ENCODE measurements around the gene MYH9. TPM values are rescaled to one million over a fixed set of nuclear protein-coding genes. Genes with fewer than 3 reads are reported as not detected.

MYH9 gene
- total RNA-seq, 1 donor from 2014 or later, result 32.2 TPM

DNA sequence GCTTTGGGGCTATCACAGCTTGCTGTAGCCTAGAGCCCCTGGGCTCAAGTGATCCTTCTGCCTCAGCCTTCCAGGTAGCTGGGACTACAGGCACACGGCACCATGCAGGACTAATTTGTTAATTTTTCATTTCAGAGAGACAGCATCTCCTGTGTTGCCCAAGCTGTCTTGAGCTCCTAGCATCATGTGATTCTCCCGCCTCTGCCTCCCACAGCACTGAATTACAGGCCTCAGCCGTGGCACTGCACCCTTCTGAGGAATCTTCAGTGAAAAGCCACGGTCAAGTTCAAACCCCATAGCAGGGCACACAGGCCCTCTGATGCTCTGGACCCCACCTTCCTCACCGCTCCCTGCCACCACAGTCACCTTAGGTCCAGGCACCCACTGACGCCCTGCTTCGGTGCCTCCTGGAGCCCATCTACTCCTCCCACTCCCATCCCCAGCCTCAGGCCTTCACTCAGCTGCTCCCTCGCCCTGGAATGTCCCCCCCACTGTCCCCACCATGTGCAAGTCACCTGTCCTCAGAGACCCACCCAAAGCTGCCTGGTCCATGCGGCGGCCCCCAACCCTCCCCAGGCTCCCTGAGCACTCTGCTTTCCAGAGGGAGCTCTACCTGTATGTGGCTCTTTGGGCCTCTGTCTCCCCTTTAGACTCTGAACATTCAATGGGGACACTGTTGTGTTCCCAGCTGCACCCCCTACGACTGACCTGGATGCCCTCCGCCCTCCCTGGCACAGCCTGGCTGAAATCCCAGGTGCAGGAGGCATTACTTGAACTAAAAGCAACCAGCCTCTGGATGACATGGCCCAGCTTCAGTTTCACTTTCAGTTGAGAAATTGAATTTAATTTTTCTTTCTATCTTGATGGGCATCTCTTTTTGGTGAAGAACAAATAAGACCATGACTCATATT is 150.1 kb downstream of the MYH9 start:
- FAIRE-seq (no peak), DNase-seq (ENCODE audit: low spot score in 2 of 2) (no peak)

DNA sequence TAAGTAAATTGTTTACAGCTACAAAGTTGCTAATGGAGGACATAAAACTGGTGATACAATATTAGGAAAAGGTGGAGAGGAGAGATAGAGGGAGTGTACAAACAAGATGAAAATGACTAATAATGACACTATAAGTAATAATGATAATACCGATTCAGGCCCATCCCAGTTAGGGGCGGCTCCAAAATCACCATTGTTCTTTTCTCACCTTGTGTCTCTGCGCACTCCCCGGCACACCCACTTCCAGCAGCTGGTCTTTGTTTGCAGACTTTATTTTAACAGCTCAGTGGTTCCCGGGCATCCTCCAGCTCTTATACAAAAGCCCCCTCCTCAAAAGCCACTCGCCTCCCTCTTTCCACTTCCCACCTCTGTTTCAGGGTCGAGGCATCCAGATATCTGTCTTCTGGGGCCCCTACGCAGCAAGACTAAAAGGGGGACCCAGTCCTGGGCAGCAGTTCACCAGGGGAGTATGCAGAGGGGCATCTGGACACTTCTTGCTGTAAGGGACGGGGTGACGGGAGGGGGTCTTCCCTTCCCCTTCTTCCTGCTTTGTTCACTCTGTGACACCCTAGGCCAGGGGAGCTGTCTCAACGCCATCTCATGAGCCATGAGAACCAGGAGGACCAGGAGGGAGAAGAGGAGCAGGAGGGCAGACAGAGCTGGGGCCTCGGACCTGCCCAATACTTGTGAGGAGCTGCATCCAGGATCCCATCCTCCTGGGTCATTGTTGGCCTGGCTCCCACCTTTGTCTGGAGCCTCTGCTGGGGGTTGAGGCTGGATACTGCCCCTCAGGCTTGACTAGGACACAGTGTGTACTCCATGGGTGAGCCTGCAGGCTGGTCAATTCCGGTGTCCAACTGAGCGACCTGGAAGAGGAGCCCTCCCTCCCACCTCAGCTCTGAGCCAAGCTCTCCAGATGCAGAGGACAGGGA is 151.1 kb downstream of the MYH9 start:
- no peak for DNase-seq (ENCODE audit: low spot score in 2 of 2)
- FAIRE-seq, result no peak

DNA sequence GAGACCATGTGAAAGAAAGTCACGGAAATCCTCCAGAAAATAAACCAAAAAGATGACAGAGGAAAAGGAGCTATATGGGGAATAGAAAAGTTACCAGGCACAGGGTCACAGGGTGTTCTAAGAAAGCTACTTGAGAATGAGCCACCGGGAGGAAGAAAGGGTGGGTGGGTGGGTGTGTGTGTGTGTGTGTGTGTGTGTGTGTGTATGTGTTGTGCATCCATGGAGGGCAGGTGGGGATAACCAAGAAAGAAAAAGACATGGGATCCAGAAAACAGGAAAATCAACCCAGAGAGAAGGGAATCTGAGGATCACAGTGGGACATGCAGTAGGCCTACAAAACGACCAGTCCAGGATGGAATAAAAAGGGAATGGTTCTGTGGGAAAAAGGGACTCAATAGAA is 152.2 kb downstream of the MYH9 start:
- no peak for FAIRE-seq
- DNase-seq (ENCODE audit: low spot score in 2 of 2), result no peak

DNA sequence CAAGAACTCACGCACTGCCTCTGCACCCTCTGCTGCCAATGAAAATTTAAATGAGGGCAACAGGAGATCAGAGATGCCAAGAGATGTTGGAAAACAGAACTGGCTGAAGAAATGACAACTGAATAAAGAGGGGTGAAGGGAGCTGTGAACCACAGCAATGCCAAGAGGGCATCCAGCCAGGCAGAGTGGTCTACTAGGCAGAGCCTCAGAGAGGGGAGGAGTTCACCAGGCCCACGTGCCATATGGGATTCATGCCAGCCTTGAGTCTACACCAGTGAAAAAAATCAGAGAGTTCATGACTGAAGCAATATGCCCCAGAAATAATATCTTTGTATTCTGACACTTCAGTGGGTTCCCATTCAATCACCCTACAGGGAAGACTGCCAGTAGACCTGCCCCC is 152.8 kb downstream of the MYH9 start:
- FAIRE-seq, result no peak
- DNase-seq (ENCODE audit: low spot score in 2 of 2), result no peak

DNA sequence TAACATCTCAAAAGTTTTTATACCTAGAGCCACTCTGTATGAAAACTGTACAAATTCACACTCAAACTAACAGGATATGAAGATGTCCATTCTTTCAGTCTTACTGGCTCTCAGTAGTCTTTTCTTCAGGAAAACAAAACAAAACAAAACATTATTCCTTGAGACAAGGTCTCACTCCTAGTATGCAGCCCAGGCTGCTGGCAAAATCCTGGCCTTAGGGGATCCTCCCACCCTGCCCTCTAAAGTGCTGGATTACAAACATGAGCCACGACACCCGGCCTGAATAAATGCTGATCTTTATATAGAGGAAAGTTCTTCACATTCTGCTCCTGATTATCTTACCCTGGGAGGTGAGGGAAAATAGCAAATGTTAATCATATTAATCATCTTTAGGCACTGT is 153.6 kb downstream of the MYH9 start:
- DNase-seq (ENCODE audit: low spot score in 2 of 2) (no peak), FAIRE-seq (no peak)

DNA sequence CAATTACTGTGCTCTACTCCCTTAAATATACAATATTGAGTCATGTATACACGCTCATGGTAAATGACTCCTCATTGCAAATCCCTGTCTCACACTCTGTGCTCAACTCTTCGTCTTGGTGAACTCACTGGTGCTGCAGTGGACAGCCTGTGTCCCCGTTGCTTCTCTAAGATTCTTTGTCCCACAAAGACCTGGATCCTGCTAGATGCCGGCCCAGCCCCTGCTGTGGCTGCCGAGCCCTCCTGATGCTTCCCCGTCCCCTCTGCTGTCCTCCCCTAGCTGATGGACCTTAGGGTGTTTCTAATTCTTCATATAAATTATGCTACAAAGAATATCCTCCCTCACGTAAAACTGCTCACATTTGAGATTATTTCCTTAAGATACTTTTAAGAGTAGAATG is 154.0 kb downstream of the MYH9 start:
- FAIRE-seq (no peak), DNase-seq (ENCODE audit: low spot score in 2 of 2) (no peak)

DNA sequence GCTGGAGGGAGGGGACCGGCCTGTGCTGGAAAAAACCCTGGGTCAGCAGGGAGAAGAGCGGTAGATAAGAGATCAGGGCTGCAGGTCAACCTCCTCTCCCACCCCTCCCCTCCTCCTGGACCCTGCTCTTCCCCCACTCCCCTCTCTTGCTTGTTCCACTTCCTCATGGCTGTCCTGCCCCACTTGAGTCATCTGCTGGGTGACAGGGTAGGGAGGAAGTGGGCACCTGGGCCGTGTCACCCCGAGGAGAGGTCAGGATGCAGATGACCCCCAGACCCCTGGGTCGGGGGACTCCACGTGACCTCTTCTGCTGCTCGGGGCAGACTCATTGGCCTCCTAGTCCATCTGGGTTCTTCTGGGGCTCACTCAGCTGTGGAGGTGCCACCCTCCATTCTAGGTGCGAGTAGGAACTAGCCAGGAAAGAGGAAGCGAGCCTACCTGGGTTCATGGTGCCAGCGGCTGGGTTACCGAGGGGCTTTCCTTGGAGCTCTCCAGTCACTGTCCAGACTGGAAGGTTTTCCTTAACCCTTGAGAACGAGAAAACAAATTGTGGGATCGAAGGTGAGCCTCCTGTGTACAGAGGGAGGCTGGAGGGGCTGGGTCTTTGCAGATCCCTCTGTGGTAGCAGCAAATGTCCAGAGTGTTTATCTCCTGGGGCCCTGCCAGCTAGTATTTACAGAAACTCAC is 154.9 kb downstream of the MYH9 start:
- DNase-seq (ENCODE audit: low spot score in 2 of 2) (no peak), FAIRE-seq (no peak)

Small RNA genes lying within 50 kb of the gene (small RNA-seq; reads per million reads assigned to genes)
- not detected for gene MIR6819

Other genes starting within 250 kb of the MYH9 start
- gene APOL3, start 227.2 kb downstream of the MYH9 start, total RNA-seq, result 1.6 TPM
- gene APOL4, start 186.2 kb downstream of the MYH9 start, total RNA-seq, result 7.7 TPM
- gene APOL2, start 148.4 kb downstream of the MYH9 start, total RNA-seq, result 5.3 TPM
- 1.2 TPM for gene APOL1, start 134.8 kb downstream of the MYH9 start, total RNA-seq
- gene TXN2, start 93.7 kb upstream of the MYH9 start, total RNA-seq, result 17.9 TPM
- gene FOXRED2, start 119.1 kb upstream of the MYH9 start, total RNA-seq, result 11.0 TPM
- gene EIF3D, start 141.2 kb upstream of the MYH9 start, total RNA-seq, result 205 TPM

All from frontal cortex (tissue), 4 donors.